Stimulated activated CD4-positive, alpha-beta T cell treated with anti-CD3 and anti-CD28 coated beads, TNF-alpha, amount 100 ng/mL, for 24 hours (primary cell): ENCODE measurements around the gene DNAH14.
"Not testable (repeated sequence)": the region's sequence is repeated elsewhere in the genome, so short reads cannot be mapped to it uniquely, and the experiment has no call there.

ENCODE experiments used
- DNase-seq, 3 experiments: peaks; one replicate each; pipeline ENCODE4 v3.0.0-alpha.2; 2020; ENCODE audit warnings: low read depth in 3 of 3

Gene DNAH14

GRCh38 chr1:225155555-225155954 is 226.1 kb downstream of the DNAH14 start:
- DNase-seq: no peak

- no peak for DNase-seq
These were observed 226.8 kb downstream of the DNAH14 start for GRCh38 chr1:225156254-225156653.

GRCh38 chr1:225158291-225158690 is 228.8 kb downstream of the DNAH14 start:
- DNase-seq: no peak

- no peak for DNase-seq
These were observed 230.3 kb downstream of the DNAH14 start for GRCh38 chr1:225159793-225160192.

GRCh38 chr1:225177409-225177808 is 247.9 kb downstream of the DNAH14 start:
- not testable (repeated sequence) for DNase-seq

- no peak for DNase-seq
These were observed 250.2 kb downstream of the DNAH14 start for GRCh38 chr1:225179686-225180085.

- DNase-seq: no peak
These were observed 253.2 kb downstream of the DNAH14 start for GRCh38 chr1:225182716-225183115.

GRCh38 chr1:225191199-225191753 is 261.8 kb downstream of the DNAH14 start:
- no peak for DNase-seq

GRCh38 chr1:225201447-225201846 is 272.0 kb downstream of the DNAH14 start:
- no peak for DNase-seq

GRCh38 chr1:225207791-225208190 is 278.3 kb downstream of the DNAH14 start:
- DNase-seq: no peak

GRCh38 chr1:225209153-225209552 is 279.7 kb downstream of the DNAH14 start:
- DNase-seq: no peak

- not testable (repeated sequence) for DNase-seq
These were observed 280.7 kb downstream of the DNAH14 start for GRCh38 chr1:225210180-225210579.

GRCh38 chr1:225211694-225212442 is 282.4 kb downstream of the DNAH14 start:
- DNase-seq: not testable (repeated sequence)

- DNase-seq: no peak
These were observed 294.8 kb downstream of the DNAH14 start for GRCh38 chr1:225224287-225224686.

- DNase-seq: no peak
These were observed 296.2 kb downstream of the DNAH14 start for GRCh38 chr1:225225681-225226080.

- no peak for DNase-seq
These were observed 299.4 kb downstream of the DNAH14 start for GRCh38 chr1:225228871-225229303.

- DNase-seq: not testable (repeated sequence)
These were observed 300.0 kb downstream of the DNAH14 start for GRCh38 chr1:225229429-225229828.

GRCh38 chr1:225230483-225230882 is 301.0 kb downstream of the DNAH14 start:
- no peak for DNase-seq

GRCh38 chr1:225232930-225233329 is 303.5 kb downstream of the DNAH14 start:
- not testable (repeated sequence) for DNase-seq

- DNase-seq: no peak
These were observed 313.1 kb downstream of the DNAH14 start for GRCh38 chr1:225242611-225243010.

- no peak for DNase-seq
These were observed 321.0 kb downstream of the DNAH14 start for GRCh38 chr1:225250432-225250831.

GRCh38 chr1:225253173-225253572 is 323.7 kb downstream of the DNAH14 start:
- no peak for DNase-seq

GRCh38 chr1:225253784-225254183 is 324.3 kb downstream of the DNAH14 start:
- no peak for DNase-seq
